ENCODE data around the gene MRNIP.

DNA sequence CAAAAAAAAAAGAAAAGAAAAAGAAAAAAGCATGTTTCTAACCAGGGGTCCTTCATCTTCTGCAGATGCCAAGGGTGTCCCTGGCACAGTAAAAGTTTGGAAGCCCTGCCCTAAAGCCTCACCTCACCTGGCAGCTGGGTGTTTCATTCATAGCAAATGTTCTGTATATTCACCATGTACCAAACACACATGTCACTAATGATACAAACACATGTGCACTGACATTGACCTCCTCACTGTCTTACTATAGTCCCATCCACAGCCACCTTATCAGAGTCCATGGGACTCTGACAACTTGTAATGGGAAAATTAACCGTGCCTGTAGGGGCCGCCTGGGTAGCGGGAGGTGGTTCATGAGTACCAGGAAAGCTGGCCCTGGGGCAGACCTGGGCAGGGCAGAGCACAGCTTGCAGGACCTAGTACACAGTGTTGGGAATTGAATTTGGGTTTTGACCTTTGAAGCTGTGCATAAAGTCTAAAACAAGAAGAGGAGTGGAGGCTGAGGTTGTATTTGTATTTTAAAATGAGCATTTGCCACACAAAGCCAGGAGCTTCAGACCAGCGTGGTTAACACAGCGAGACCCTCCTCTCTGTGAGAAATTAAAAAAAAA lies 45.5 kb downstream of the MRNIP start:
- TF ChIP-seq, protein P1, sequence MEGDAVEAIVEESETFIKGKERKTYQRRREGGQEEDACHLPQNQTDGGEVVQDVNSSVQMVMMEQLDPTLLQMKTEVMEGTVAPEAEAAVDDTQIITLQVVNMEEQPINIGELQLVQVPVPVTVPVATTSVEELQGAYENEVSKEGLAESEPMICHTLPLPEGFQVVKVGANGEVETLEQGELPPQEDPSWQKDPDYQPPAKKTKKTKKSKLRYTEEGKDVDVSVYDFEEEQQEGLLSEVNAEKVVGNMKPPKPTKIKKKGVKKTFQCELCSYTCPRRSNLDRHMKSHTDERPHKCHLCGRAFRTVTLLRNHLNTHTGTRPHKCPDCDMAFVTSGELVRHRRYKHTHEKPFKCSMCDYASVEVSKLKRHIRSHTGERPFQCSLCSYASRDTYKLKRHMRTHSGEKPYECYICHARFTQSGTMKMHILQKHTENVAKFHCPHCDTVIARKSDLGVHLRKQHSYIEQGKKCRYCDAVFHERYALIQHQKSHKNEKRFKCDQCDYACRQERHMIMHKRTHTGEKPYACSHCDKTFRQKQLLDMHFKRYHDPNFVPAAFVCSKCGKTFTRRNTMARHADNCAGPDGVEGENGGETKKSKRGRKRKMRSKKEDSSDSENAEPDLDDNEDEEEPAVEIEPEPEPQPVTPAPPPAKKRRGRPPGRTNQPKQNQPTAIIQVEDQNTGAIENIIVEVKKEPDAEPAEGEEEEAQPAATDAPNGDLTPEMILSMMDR (IDR thresholded peaks at IDR 0.05; ENCODE audit: low read length), result no peak
- TF ChIP-seq EZH2 (IDR thresholded peaks at IDR 0.05; ENCODE audit: borderline replicate concordance, low read length), result no peak

Data from OCI-LY1 (cell line).